ENCODE results near the gene TTC32.

- TF ChIP-seq GATA2 (IDR thresholded peaks at IDR 0.05; ENCODE audit: low read depth, low read length) (no peak), GATA3 (IDR thresholded peaks at IDR 0.05; ENCODE audit: low read depth, low read length) (no peak)
Observed at GRCh38 chr2:19850056-19851050, 51.4 kb downstream of the TTC32 start.

Measured in SH-SY5Y (cell line).